Heart left ventricle (tissue), 16 donors: Measurements from ENCODE around the gene MOSPD3. TPM values are rescaled to one million over a fixed set of nuclear protein-coding genes. Genes with fewer than 3 reads are reported as not detected.

Experiments used
- ATAC-seq, 4 donors: fragments of 200-7000 bp; cut with Tn5 transposase; one replicate each; pipeline ENCODE4 v1.9.1; 2020 to 2022; ENCODE audit warnings: moderate library complexity in 4 of 4, mild to moderate bottlenecking in 3 of 4, moderate number of reproducible peaks in 1 of 4
- DNase-seq, 5 donors: peaks; one replicate each; pipeline ENCODE4 v3.0.0-alpha.2; 2020
- H3K27ac ChIP-seq, 12 donors: fragments of 200-600 bp; sonication (generic) in 4 of 12; one replicate each; pipeline versions ENCODE4 v1.5.0 to v1.8.0; 2016 to 2022; ENCODE audit warnings: mild to moderate bottlenecking in 2 of 12
- H3K27me3 ChIP-seq, 9 donors: fragments of 200-600 bp; sonication (generic) in 2 of 9; one replicate each; pipeline versions ENCODE4 v1.5.1 to v1.8.0; 2016 to 2022; ENCODE audit warnings: mild to moderate bottlenecking in 3 of 9
- H3K36me3 ChIP-seq, 9 donors: fragments of 200-600 bp; sonication (generic) in 2 of 9; one replicate each; pipeline versions ENCODE4 v1.5.0 to v1.8.0; 2018 to 2022; ENCODE audit warnings: mild to moderate bottlenecking in 2 of 9
- H3K4me1 ChIP-seq, 12 donors: fragments of 200-600 bp; sonication (generic) in 4 of 12; one replicate each; pipeline versions ENCODE4 v1.5.0 to v1.8.0; 2016 to 2022; ENCODE audit warnings: mild to moderate bottlenecking in 3 of 12
- H3K4me3 ChIP-seq, 12 donors: fragments of 200-600 bp; sonication (generic) in 4 of 12; one replicate each; pipeline versions ENCODE4 v1.5.0 to v1.8.0; 2017 to 2022; ENCODE audit warnings: mild to moderate bottlenecking in 9 of 12, moderate library complexity in 4 of 12
- H3K9me3 ChIP-seq, 12 donors: fragments of 200-600 bp; sonication (generic) in 4 of 12; one replicate each; pipeline versions ENCODE4 v1.5.0 to v1.8.0; 2016 to 2022; ENCODE audit warnings: mild to moderate bottlenecking in 1 of 12
- POLR2A ChIP-seq, 2 donors: fragments of 450-650 bp; IDR thresholded peaks; one replicate each; pipeline ENCODE4 v1.6.1; 2017; ENCODE audit warnings: antibody characterized with exemption in 2 of 2, mild to moderate bottlenecking in 2 of 2, moderate library complexity in 2 of 2
- WGBS, 4 donors: extraction: QIAGEN DNeasy Blood & Tissue Kit in 2 of 4; methylation state at CpG; one replicate each; pipeline versions ENCODE4 v1.1.5 to v1.1.7; 2013 to 2018; 5-methylcytosine and 5-hydroxymethylcytosine counted together
- intact Hi-C, 10 donors: fragments of 100-400 bp; cut with DNase I; formaldehyde crosslinking; loops; one replicate each; pipeline versions ENCODE4 v1.11.1 to v1.14.2; 2022
- polyA plus RNA-seq, 2 donors: library from polyadenylated mRNA; stranded (reverse); fragments of 200-250 nt; gene quantifications; one replicate each; pipeline ENCODE4 v1.2.3, GENCODE V29; 2013
- total RNA-seq, 9 donors: library from RNA; depleted of rRNA in 2 of 9; stranded (reverse); fragments of >200 nt in 2 of 9; fragmentation: NEBNext Ultra II Directional in 3 of 9; extraction: Animal tissue kit (Norgen Biotek cat#: 25700) in 3 of 9; gene quantifications; one replicate each; pipeline versions ENCODE4 v1.1.0 to v1.2.4, GENCODE V29; 2016 to 2023
- TF ChIP-seq, protein P1 (sequence below), 12 donors: fragments of 200-600 bp; sonication (generic) in 4 of 12; IDR thresholded peaks; one replicate each; pipeline versions ENCODE4 v1.5.0 to v1.8.0; 2018 to 2022; ENCODE audit warnings: antibody characterized with exemption in 12 of 12, mild to moderate bottlenecking in 5 of 12
- donor health status: ischemic (EF 13 %, LVEDD 7.1; RV severe dilation, severe dysfunction).
- donor health status: healthy with polysubstance abuse.
- donor health status: DM: no; HTN: yes; CAD: no.
- donor health status: DM: no; HTN: no; CAD: no.
- donor health status: ischemic (EF 25% LVEDD 6.9; RV normal size, moderate dysfunction).
- donor health status: ischemic (EF 25% LVEDD 5.7; RV mildly dilated, moderate dysfunction).
- donor health status: healthy.
- donor health status: DM: yes; HTN: yes; CAD: no.
- donor health status: ischemic (EF 35%, LVEDD 5.7; RV mildly dilated, moderate dysfunction).
- donor health status: nonischemic (EF 11% LVEDD 7.7; RV severe dilation, severe dysfunction).
- donor health status: DM: yes; HTN: yes; CAD: no.
- donor health status: PGD.
- donor health status: ischemic (EF 29% LVEDD 5.4; RV normal size, mild dysfunction).
- donor health status: nonischemic (EF 23%, LVEDD 6.1; RV moderate dilation, normal function).

MOSPD3 gene
- total and polyA plus RNA-seq, 11 donors = 6.7 to 13.8 (median 10.4) TPM

DNA sequence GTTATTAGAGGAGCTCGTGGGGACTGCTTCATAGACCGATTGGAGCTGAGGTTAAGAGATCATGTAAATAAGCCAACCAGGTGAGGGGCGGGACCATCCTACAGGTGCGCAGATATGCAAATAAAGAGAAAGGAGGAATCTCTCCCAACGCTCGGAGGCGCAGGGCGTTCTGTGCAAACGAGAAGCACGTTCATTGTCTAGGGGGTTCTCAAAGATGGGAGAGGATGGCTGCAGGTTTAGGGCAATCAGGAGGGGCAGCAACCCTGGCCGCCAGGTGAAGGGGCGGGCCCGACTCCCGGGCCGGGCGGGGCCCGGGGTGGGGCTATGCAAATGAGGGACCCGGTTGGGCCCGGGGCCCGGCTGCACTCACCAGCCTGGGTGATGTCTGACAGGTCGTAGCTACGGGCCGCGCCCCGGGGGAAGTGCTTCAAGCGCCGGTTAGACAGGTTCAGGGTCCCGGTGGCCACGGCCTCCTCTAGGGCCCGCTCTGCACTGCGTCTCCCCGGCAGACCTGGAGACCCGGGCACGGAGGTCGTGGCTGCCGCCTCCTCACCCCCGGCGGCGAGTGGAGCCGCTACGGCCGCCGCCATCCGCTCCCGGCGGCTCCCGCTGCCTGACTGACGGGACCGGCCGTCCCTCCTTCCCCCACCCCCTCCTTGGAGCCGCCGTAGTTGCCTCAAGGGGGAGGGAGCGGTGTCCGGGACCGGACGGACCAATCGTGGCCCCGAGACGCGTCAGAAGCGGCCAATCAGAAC, 26.7 kb upstream of the MOSPD3 start, which contains the start of gene LRCH4:
LRCH4 (minus strand) TSS at position 619 of the 755 bp plus-strand sequence; CDS start at position 590, 29 bp downstream.
- Histone ChIP-seq H3K27ac (peak within 1 kb of the TSS; percentile 79 to 99 (median 96)), H3K36me3 (peaks cover 0 to 26% (median 18%) of the 10 kb centered on the region in 9 donors), H3K4me3 (peak within 1 kb of the TSS; percentile 75 to 100 (median 96)), H3K9me3 (no peaks in the 10 kb centered on the region), H3K27me3 (no peaks in the 10 kb centered on the region), H3K4me1 (peaks cover 6 to 57% (median 41%) of the 10 kb centered on the region in 12 donors)
- ATAC-seq (peak in 2 of 4 donors; percentile 29 to 41), DNase-seq (peak in 2 of 5 donors; percentile 49 to 70)
- TF ChIP-seq, protein P1, sequence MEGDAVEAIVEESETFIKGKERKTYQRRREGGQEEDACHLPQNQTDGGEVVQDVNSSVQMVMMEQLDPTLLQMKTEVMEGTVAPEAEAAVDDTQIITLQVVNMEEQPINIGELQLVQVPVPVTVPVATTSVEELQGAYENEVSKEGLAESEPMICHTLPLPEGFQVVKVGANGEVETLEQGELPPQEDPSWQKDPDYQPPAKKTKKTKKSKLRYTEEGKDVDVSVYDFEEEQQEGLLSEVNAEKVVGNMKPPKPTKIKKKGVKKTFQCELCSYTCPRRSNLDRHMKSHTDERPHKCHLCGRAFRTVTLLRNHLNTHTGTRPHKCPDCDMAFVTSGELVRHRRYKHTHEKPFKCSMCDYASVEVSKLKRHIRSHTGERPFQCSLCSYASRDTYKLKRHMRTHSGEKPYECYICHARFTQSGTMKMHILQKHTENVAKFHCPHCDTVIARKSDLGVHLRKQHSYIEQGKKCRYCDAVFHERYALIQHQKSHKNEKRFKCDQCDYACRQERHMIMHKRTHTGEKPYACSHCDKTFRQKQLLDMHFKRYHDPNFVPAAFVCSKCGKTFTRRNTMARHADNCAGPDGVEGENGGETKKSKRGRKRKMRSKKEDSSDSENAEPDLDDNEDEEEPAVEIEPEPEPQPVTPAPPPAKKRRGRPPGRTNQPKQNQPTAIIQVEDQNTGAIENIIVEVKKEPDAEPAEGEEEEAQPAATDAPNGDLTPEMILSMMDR (IDR thresholded peaks at IDR 0.05) = no peak
- peak; percentile 99 for TF ChIP-seq POLR2A (IDR thresholded peaks at IDR 0.05)
- WGBS, 4 donors = 0 to 1% (median 0%) methylated on average over 25 to 61 of the region's 61 CpGs
- intact Hi-C loops = loop anchor here in 5 of 10 donors (1.0 to 10.0 kb wide), 8 partner anchors 15 to 107 kb away; partner anchors contain the start of genes GNB2 (in 4 of the 5), MOSPD3 (in 2 of the 5), AGFG2 (in 1 of the 5) and GIGYF1 (in 1 of the 5)

- Histone ChIP-seq H3K36me3 (peaks cover 0 to 18% (median 11%) of the 10 kb centered on the region in 9 donors), H3K4me3 (peak within 1 kb of the TSS; percentile 75 to 100 (median 96)), H3K27me3 (no peaks in the 10 kb centered on the region), H3K4me1 (peaks cover 6 to 63% (median 41%) of the 10 kb centered on the region in 12 donors), H3K27ac (peak within 1 kb of the TSS; percentile 79 to 99 (median 96)), H3K9me3 (no peaks in the 10 kb centered on the region)
- TF ChIP-seq POLR2A (IDR thresholded peaks at IDR 0.05) = peak in 1 of 2 donors; percentile 48
- TF ChIP-seq, protein P1 (IDR thresholded peaks at IDR 0.05) = no peak
- intact Hi-C loops = loop anchor here in 5 of 10 donors (1.0 to 10.0 kb wide), 7 partner anchors 26 to 106 kb away; partner anchors contain the start of genes GNB2 (in 4 of the 5), MOSPD3 (in 2 of the 5), AGFG2 (in 1 of the 5) and GIGYF1 (in 1 of the 5)
- DNase-seq (peak; percentile 100), ATAC-seq (peak; percentile 91 to 97 (median 96))
- 0 to 1% (median 0%) methylated on average over 33 to 53 of the region's 53 CpGs for WGBS, 4 donors
Observed at GRCh38 chr7:100586266-100587025, 25.9 kb upstream of the MOSPD3 start, which contains the start of gene FBXO24. FBXO24 (plus strand) TSS chr7:100586328; CDS start chr7:100586626, 298 bp downstream.

DNA sequence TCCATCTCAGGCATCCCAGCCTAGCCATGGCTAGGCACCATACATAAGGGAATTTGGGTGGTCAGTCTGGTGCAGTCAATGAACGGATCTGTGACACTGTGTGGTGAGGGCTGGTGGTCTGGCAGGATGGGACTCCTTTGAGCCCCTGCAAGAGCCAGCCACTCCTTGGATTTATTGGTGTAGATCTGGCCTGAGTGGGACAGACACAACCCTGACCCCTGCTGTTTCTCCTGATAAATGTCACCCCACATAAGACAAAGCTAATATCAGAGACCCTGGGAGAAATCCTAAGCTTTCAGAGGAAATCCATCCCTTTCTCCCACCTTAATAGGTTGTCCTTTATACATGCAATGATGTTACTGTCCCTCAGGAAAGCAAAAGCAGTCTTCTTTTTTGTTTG, 23.9 kb upstream of the MOSPD3 start:
- no peak for TF ChIP-seq POLR2A (IDR thresholded peaks at IDR 0.05)
- TF ChIP-seq, protein P1 (IDR thresholded peaks at IDR 0.05) = peak in 7 of 12 donors; percentile 13 to 41 (median 30)
- WGBS, 4 donors = 67 to 86% (median 74%) methylated on average over 1 of the region's 1 CpG
- Histone ChIP-seq H3K4me3 (no peak overlapping the region), H3K27ac (no peak overlapping the region), H3K36me3 (no peaks in the 10 kb centered on the region), H3K9me3 (no peaks in the 10 kb centered on the region), H3K4me1 (peaks cover 6 to 48% (median 27%) of the 10 kb centered on the region in 12 donors), H3K27me3 (no peaks in the 10 kb centered on the region)
- DNase-seq = no peak
- ATAC-seq = no peak
- intact Hi-C loops = loop anchor here in 3 of 10 donors (5.0 to 10.0 kb wide), 2 partner anchors 86 to 104 kb away; partner anchors contain the start of genes GNB2 (in 2 of the 3) and GIGYF1 (in 1 of the 3)
